ACC112 (cell line): ENCODE measurements around the gene RFX1.
"Not testable (repeated sequence)": the region's sequence is repeated elsewhere in the genome, so short reads cannot be mapped to it uniquely, and the experiment has no call there.

ENCODE experiments used
- H2AFZ ChIP-seq: fragments of 200-600 bp; sonication (generic); one replicate; pipeline ENCODE4 v1.6.0; 2017; ENCODE audit warnings: antibody characterized with exemption, low read length; ENCODE audit not compliant: unreplicated experiment
- H3K27ac ChIP-seq: fragments of 200-600 bp; sonication (generic); 2 replicates; pipeline ENCODE4 v1.5.1; 2014; ENCODE audit warnings: low read depth, mild to moderate bottlenecking, antibody characterized with exemption, low read length, moderate library complexity
- H3K27me3 ChIP-seq: fragments of 200-600 bp; sonication (generic); 2 replicates; pipeline ENCODE4 v1.6.1; 2014; ENCODE audit warnings: mild to moderate bottlenecking, antibody characterized with exemption, low read length, moderate library complexity, mixed read lengths; ENCODE audit not compliant: insufficient read depth
- H3K36me3 ChIP-seq: fragments of 200-600 bp; sonication (generic); 2 replicates; pipeline ENCODE4 v1.6.1; 2016; ENCODE audit warnings: mild to moderate bottlenecking, antibody characterized with exemption, low read length, moderate library complexity, mixed read lengths; ENCODE audit not compliant: insufficient read depth
- H3K4me1 ChIP-seq: fragments of 200-600 bp; sonication (generic); one replicate; pipeline ENCODE4 v1.6.1; 2016; ENCODE audit warnings: low read length, mixed read lengths; ENCODE audit not compliant: insufficient read depth, unreplicated experiment, control insufficient read depth
- H3K4me3 ChIP-seq: fragments of 200-600 bp; sonication (generic); 2 replicates; pipeline ENCODE4 v1.5.1; 2014; ENCODE audit warnings: mild to moderate bottlenecking, low read depth, low read length
- H3K79me2 ChIP-seq: fragments of 200-600 bp; sonication (generic); one replicate; pipeline ENCODE4 v1.6.0; 2016; ENCODE audit warnings: low read length; ENCODE audit not compliant: control insufficient read depth, unreplicated experiment, insufficient read depth

RFX1 gene

GRCh38 chr19:14026652-14027192 is 20.6 kb upstream of the RFX1 start:
- H3K27ac ChIP-seq, H3K4me1 ChIP-seq, H2AFZ ChIP-seq, H3K79me2 ChIP-seq, H3K27me3 ChIP-seq, H3K4me3 ChIP-seq, H3K36me3 ChIP-seq: not testable (repeated sequence)

DNA sequence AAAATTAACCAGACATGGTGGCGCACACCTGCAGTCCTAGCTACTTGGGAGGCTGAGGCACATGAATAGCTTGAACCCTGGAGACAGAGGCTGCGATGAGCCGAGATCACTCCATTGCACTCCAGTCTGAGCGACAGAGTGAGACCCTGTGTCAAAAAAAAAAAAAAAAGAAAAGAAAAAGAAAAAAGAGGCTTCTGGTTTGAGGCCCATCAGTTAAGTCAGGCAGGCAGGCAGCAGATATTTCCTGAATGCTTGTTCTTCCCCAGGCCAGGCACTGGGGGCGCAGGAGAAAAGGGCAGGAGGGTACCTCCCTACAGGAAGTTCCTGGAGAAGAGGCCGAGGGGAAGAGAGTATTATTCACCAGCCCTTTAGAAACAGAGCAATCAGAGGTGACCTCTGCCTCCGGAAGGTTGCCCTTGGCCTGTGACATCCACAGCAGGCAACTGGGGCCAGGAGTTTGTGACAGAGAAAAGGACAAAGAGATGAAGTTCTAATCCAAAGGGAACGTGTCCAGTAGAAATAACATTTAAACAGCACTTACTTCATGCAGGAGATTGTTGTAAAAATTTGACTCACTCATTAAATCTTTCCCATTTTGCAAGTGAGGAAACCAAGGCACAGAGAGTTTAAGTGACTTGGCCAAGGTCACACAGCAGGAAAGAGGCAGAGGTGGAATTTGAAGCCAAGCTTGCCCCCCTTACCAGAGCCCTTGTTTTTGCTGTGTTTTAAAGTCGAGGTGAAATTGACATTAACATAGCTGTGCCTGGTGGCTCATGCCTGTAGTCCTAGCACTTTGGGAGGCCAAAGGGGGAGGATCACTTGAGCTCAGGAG is 17.5 kb upstream of the RFX1 start:
- Histone ChIP-seq H3K79me2 (no peaks in the 10 kb centered on the region), H3K27ac (no peak overlapping the region), H2AFZ (no peak overlapping the region), H3K36me3 (no peaks in the 10 kb centered on the region), H3K4me1 (no peaks in the 10 kb centered on the region), H3K27me3 (no peaks in the 10 kb centered on the region), H3K4me3 (no peak overlapping the region)

GRCh38 chr19:14022469-14022868 is 16.3 kb upstream of the RFX1 start:
- no peak overlapping the region for H3K27ac ChIP-seq
- no peaks in the 10 kb centered on the region for H3K79me2 ChIP-seq
- no peak overlapping the region for H2AFZ ChIP-seq
- no peak overlapping the region for H3K4me3 ChIP-seq
- H3K27me3 ChIP-seq = no peaks in the 10 kb centered on the region
- no peaks in the 10 kb centered on the region for H3K36me3 ChIP-seq
- no peaks in the 10 kb centered on the region for H3K4me1 ChIP-seq

- no peaks in the 10 kb centered on the region for H3K4me1 ChIP-seq
These were observed 15.4 kb upstream of the RFX1 start for GRCh38 chr19:14021474-14021873.

DNA sequence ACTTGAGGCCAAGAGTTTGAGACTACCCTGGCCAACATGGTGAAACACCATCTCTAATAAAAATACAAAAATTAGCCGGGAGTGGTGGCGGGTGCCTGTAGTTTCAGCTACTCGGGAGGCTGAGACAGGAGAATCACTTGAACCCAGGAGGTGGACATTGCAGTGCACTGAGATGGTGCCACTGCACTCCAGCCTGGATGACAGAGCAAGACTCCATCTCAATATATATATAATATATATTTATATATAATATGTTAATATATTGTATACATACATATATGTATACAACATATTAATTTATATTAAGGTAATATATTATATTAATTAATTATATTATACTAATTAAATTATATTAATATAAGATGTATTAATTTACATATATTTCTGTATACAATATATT is 13.6 kb upstream of the RFX1 start:
- not testable (repeated sequence) for H2AFZ ChIP-seq, H3K4me3 ChIP-seq, H3K4me1 ChIP-seq, H3K36me3 ChIP-seq, H3K79me2 ChIP-seq, H3K27me3 ChIP-seq, H3K27ac ChIP-seq

More at GRCh38 chr19:14021474-14021873, 15.4 kb upstream of the RFX1 start:
- no peaks in the 10 kb centered on the region for H3K36me3 ChIP-seq
- no peak overlapping the region for H2AFZ ChIP-seq
- H3K27me3 ChIP-seq = no peaks in the 10 kb centered on the region
- no peak overlapping the region for H3K27ac ChIP-seq
- H3K79me2 ChIP-seq = no peaks in the 10 kb centered on the region
- no peak overlapping the region for H3K4me3 ChIP-seq

- no peak overlapping the region for H3K27ac ChIP-seq
- no peak overlapping the region for H2AFZ ChIP-seq
- H3K36me3 ChIP-seq = no peaks in the 10 kb centered on the region
These were observed 13.0 kb upstream of the RFX1 start for GRCh38 chr19:14019100-14019499.

GRCh38 chr19:14015524-14016035 is 9.5 kb upstream of the RFX1 start:
- Histone ChIP-seq H3K4me1 (no peaks in the 10 kb centered on the region), H2AFZ (no peak overlapping the region), H3K36me3 (no peaks in the 10 kb centered on the region), H3K79me2 (no peaks in the 10 kb centered on the region), H3K4me3 (no peak overlapping the region), H3K27ac (no peak overlapping the region), H3K27me3 (no peaks in the 10 kb centered on the region)

More at GRCh38 chr19:14019100-14019499, 13.0 kb upstream of the RFX1 start:
- no peaks in the 10 kb centered on the region for H3K4me1 ChIP-seq
- no peaks in the 10 kb centered on the region for H3K79me2 ChIP-seq
- H3K4me3 ChIP-seq = no peak overlapping the region
- H3K27me3 ChIP-seq = no peaks in the 10 kb centered on the region

DNA sequence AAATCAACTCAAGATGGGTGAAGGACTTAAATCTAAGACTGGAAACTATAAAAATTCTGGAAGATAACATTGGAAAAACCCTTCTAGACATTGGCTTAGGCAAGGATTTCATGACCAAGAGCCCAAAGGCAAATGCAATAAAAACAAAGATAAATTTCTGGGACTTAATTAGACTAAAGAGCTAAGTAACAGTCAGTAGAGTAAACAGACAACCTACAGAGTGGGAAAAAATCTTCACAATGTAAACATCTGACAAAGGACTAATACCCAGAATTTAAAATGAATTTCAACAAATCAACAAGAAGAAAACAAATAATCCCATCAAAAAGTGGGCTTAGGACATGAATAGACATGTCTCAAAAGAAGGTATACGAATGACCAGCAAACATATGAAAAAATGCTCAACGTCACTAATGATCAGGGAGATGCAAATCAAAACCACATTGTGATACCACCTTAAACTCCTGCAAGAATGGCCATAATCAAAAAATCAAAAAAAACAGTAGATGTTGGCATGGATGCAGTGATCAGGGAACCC is 6.3 kb upstream of the RFX1 start:
- no peaks in the 10 kb centered on the region for H3K4me1 ChIP-seq
- no peaks in the 10 kb centered on the region for H3K27me3 ChIP-seq
- no peaks in the 10 kb centered on the region for H3K36me3 ChIP-seq
- no peaks in the 10 kb centered on the region for H3K79me2 ChIP-seq
- H3K4me3 ChIP-seq = no peak overlapping the region
- H3K27ac ChIP-seq = no peak overlapping the region
- H2AFZ ChIP-seq = no peak overlapping the region

- H3K4me1 ChIP-seq = peaks cover 7% of the 10 kb centered on the region
- H3K36me3 ChIP-seq = no peaks in the 10 kb centered on the region
- peaks cover 9% of the 10 kb centered on the region for H3K79me2 ChIP-seq
- no peaks in the 10 kb centered on the region for H3K27me3 ChIP-seq
- H2AFZ ChIP-seq = peak overlapping the region; percentile 81
- H3K27ac ChIP-seq = peak overlapping the region; percentile 94
- H3K4me3 ChIP-seq = peak overlapping the region; percentile 91
These were observed 844 bp upstream of the RFX1 start for GRCh38 chr19:14006766-14007562.

DNA sequence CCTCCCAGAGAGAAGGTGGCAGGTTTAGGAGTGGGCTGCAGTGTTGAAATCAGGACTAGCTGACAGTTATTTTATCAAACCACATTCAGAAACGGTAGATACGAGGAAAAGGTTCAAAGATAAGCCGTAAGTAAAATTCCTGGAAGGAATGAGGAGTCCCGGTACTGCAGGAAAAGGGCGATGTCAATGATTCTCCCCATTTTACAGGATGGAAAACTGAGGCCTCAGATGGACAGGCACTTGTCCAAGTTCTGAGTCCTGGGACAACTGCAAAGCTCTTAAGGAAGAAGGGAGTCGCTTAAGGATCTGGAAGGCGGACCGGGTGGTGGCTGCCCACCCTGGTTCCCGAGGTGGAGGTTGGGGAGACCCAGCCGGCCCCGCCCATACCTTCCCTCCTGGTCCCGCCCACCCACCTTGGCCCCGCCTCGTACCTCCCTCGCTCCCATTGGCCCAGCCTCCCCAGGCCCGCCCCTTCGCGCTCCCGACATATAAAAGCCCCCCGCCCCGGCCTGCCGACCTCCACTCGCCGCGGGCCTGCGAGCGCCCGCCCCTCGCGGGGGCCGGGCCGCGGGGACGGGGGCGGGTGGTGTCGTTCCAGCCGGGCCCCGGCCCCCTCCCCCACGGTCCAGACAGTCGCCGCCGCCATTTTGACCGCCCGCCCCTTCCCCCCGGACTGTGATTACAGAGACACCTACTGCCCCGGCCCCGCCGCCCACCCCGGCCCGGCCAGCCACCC is 603 bp downstream of the RFX1 start:
- Histone ChIP-seq H3K79me2 (peaks cover 9% of the 10 kb centered on the region), H3K27ac (peak overlapping the region; percentile 94), H3K4me3 (peak overlapping the region; percentile 91), H3K27me3 (no peaks in the 10 kb centered on the region), H3K4me1 (peaks cover 7% of the 10 kb centered on the region), H3K36me3 (no peaks in the 10 kb centered on the region), H2AFZ (no peak overlapping the region)
